ENCODE data around the gene THSD7B.

GRCh38 chr2:137205324-137205723 is 440.0 kb downstream of the THSD7B start:
- TF ChIP-seq, protein P1, sequence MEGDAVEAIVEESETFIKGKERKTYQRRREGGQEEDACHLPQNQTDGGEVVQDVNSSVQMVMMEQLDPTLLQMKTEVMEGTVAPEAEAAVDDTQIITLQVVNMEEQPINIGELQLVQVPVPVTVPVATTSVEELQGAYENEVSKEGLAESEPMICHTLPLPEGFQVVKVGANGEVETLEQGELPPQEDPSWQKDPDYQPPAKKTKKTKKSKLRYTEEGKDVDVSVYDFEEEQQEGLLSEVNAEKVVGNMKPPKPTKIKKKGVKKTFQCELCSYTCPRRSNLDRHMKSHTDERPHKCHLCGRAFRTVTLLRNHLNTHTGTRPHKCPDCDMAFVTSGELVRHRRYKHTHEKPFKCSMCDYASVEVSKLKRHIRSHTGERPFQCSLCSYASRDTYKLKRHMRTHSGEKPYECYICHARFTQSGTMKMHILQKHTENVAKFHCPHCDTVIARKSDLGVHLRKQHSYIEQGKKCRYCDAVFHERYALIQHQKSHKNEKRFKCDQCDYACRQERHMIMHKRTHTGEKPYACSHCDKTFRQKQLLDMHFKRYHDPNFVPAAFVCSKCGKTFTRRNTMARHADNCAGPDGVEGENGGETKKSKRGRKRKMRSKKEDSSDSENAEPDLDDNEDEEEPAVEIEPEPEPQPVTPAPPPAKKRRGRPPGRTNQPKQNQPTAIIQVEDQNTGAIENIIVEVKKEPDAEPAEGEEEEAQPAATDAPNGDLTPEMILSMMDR (IDR thresholded peaks at IDR 0.05 in 2 of 3, conservative IDR thresholded peaks at IDR 0.05 in 1 of 3; ENCODE audit: insufficient read depth in 2 of 3, low read depth in 1 of 3, low read length in 3 of 3) = no peak
- TF ChIP-seq ZNF184 (CRISPR knock-in tag; IDR thresholded peaks at IDR 0.05) (no peak), CHD4 (IDR thresholded peaks at IDR 0.05; ENCODE audit: insufficient read depth, insufficient replicate concordance, low read depth, low read length, poor library complexity, severe bottlenecking) (no peak), KDM1A (IDR thresholded peaks at IDR 0.05) (no peak), NFRKB (IDR thresholded peaks at IDR 0.05; ENCODE audit: low read depth) (no peak), MXI1 (IDR thresholded peaks at IDR 0.05; ENCODE audit: low read depth, low read length) (no peak)

Measured in K562 (cell line).